HCT116 (cell line): Measurements from ENCODE around the gene PACSIN2. TPM values are rescaled to one million over a fixed set of nuclear protein-coding genes. Genes with fewer than 3 reads are reported as not detected.

Experiments used
- ATAC-seq: fragments of 200-7000 bp; cut with Tn5 transposase; 2 replicates; pipeline ENCODE4 v1.9.1; 2020; ENCODE audit warnings: mild to moderate bottlenecking, moderate library complexity
- BruUV-seq: library from RNA; stranded (reverse); fragments of 400-500 nt; replicated peaks from 2 replicates; lab custom pipeline; 2021; lab: Mats Ljungman, UMichigan
- CTCF ChIA-PET: fragments of 300-600 bp; sonication (Branson Sonifier 250); formaldehyde crosslinking; loops from one replicate; lab custom pipeline; 2021; ENCODE audit warnings: antibody characterized with exemption; lab: Charles Lee
- POLR2A ChIA-PET: fragments of 300-600, 350-600 bp; sonication (Branson Sonifier 250); formaldehyde crosslinking; loops from one replicate; lab custom pipeline; 2021; ENCODE audit warnings: antibody characterized with exemption; lab: Charles Lee
- RAD21 ChIA-PET, 2 experiments: fragments of 300-600 bp; sonication (Branson Sonifier 250); formaldehyde crosslinking; loops; one replicate each; lab custom pipeline; 2023; ENCODE audit warnings: low total read pairs in 2 of 2; ENCODE audit not compliant: uncharacterized antibody in 2 of 2, unreplicated experiment in 2 of 2, low non-redundant PET in 1 of 2; lab: Charles Lee
- DNase-seq: peaks from one replicate; pipeline ENCODE4 v3.0.0-alpha.2; 2010; ENCODE audit warnings: low read depth, low spot score
- H2AFZ ChIP-seq: fragments of 200-600 bp; shearing (Covaris generic), sonication (generic); 2 replicates; pipeline ENCODE4 v1.6.1; 2017; ENCODE audit warnings: low read depth, mixed run types, mixed read lengths, antibody characterized with exemption, low read length; ENCODE audit not compliant: poor library complexity, severe bottlenecking
- H3K27ac ChIP-seq: 2 replicates; pipeline ENCODE4 v1.5.1; 2012; ENCODE audit warnings: low read depth, low read length
- H3K27me3 ChIP-seq: fragments of 200-600 bp; sonication (generic); 2 replicates; pipeline ENCODE4 v1.6.1; 2016; ENCODE audit warnings: mixed run types, low read length, mixed read lengths; ENCODE audit not compliant: insufficient read depth
- H3K36me3 ChIP-seq, 2 experiments: fragments of 200-500 bp in 1 of 2; fragments of 200-600 bp in 1 of 2; sonication (Bioruptor generic) in 1 of 2; sonication (generic) in 1 of 2; 2 replicates each; pipeline versions ENCODE4 v1.5.1 to v1.6.1; 2014 to 2016; ENCODE audit warnings: low read length in 2 of 2, inconsistent platforms in 1 of 2, mixed read lengths in 1 of 2, mixed run types in 1 of 2; ENCODE audit not compliant: insufficient read depth in 2 of 2, control insufficient read depth in 1 of 2
- H3K4me1 ChIP-seq, 2 experiments: fragments of 200-600 bp in 1 of 2; sonication (generic) in 1 of 2; 2 replicates each; pipeline versions ENCODE4 v1.5.1 to v1.6.1; 2012 to 2017; ENCODE audit warnings: low read length in 2 of 2, inconsistent platforms in 1 of 2, mild to moderate bottlenecking in 1 of 2, mixed read lengths in 1 of 2, mixed run types in 1 of 2, moderate library complexity in 1 of 2; ENCODE audit not compliant: insufficient read depth in 2 of 2, control insufficient read depth in 1 of 2
- H3K4me2 ChIP-seq: fragments of 200-600 bp; sonication (generic); 2 replicates; pipeline ENCODE4 v1.6.1; 2017; ENCODE audit warnings: mixed run types, low read length, mixed read lengths
- H3K4me3 ChIP-seq, 2 experiments: fragments of 200-600 bp in 1 of 2; sonication (generic) in 1 of 2; replicated peaks in 1 of 2; 2 replicates each; pipeline ENCODE4 v1.5.1; 2011 to 2016; ENCODE audit warnings: low read length in 2 of 2, control low read depth in 1 of 2, low read depth in 1 of 2, mild to moderate bottlenecking in 1 of 2, mixed read lengths in 1 of 2, mixed run types in 1 of 2
- H3K79me2 ChIP-seq: fragments of 200-600 bp; sonication (generic); 2 replicates; pipeline ENCODE4 v1.6.1; 2017; ENCODE audit warnings: mild to moderate bottlenecking, mixed run types, low read length, moderate library complexity, mixed read lengths; ENCODE audit not compliant: insufficient read depth
- H3K9ac ChIP-seq: fragments of 200-600 bp; sonication (generic); 2 replicates; pipeline ENCODE4 v1.6.1; 2016; ENCODE audit warnings: low read length, mixed read lengths
- H3K9me2 ChIP-seq: fragments of 200-600 bp; sonication (generic), shearing (Covaris generic); 2 replicates; pipeline ENCODE4 v1.6.1; 2017; ENCODE audit warnings: mixed run types, mild to moderate bottlenecking, moderate library complexity; ENCODE audit not compliant: insufficient read depth
- H3K9me3 ChIP-seq, 2 experiments: fragments of 200-500 bp in 1 of 2; fragments of 200-600 bp in 1 of 2; sonication (Bioruptor generic) in 1 of 2; sonication (generic) in 1 of 2; 2 replicates each; pipeline ENCODE4 v1.6.1; 2014 to 2017; ENCODE audit warnings: low read length in 2 of 2, mixed read lengths in 2 of 2, inconsistent platforms in 1 of 2, low read depth in 1 of 2, mild to moderate bottlenecking in 1 of 2, mixed run types in 1 of 2, moderate library complexity in 1 of 2; ENCODE audit not compliant: control insufficient read depth in 1 of 2, insufficient read depth in 1 of 2
- H4K20me1 ChIP-seq: fragments of 200-600 bp; sonication (generic), shearing (Covaris generic); 2 replicates; pipeline ENCODE4 v1.6.1; 2017; ENCODE audit warnings: mixed run types, mild to moderate bottlenecking, moderate library complexity; ENCODE audit not compliant: insufficient read depth
- ATF3 ChIP-seq: IDR thresholded peaks from 2 replicates; pipeline ENCODE4 v1.6.1; 2012
- CEBPB ChIP-seq: IDR thresholded peaks from 2 replicates; pipeline ENCODE4 v1.6.1; 2012; ENCODE audit warnings: low read depth
- ELF1 ChIP-seq: IDR thresholded peaks from 2 replicates; pipeline ENCODE4 v1.6.1; 2012; ENCODE audit warnings: low read depth, borderline replicate concordance
- JUND ChIP-seq: IDR thresholded peaks from 2 replicates; pipeline ENCODE4 v1.6.1; 2012
- MAX ChIP-seq: IDR thresholded peaks from 2 replicates; pipeline ENCODE4 v1.6.1; 2012
- RAD21 ChIP-seq: IDR thresholded peaks from 2 replicates; pipeline ENCODE4 v1.6.1; 2012; ENCODE audit warnings: low read depth, mild to moderate bottlenecking
- SIN3A ChIP-seq: IDR thresholded peaks from 2 replicates; pipeline ENCODE4 v1.6.1; 2012; ENCODE audit warnings: low read depth
- SP1 ChIP-seq: IDR thresholded peaks from 2 replicates; pipeline ENCODE4 v1.6.1; 2012; ENCODE audit warnings: low read depth
- SRF ChIP-seq: IDR thresholded peaks from 2 replicates; pipeline ENCODE4 v1.6.1; 2012; ENCODE audit warnings: low read depth
- YY1 ChIP-seq: IDR thresholded peaks from 2 replicates; pipeline ENCODE4 v1.6.1; 2011; ENCODE audit warnings: low read length, low read depth, moderate library complexity, mild to moderate bottlenecking; ENCODE audit not compliant: insufficient replicate concordance; ENCODE audit errors: extremely low read depth
- ZFX ChIP-seq: fragments of 450-650 bp; IDR thresholded peaks from 2 replicates; pipeline ENCODE4 v1.6.1; 2017
- ZNF274 ChIP-seq: fragments of 200-500 bp; sonication (Bioruptor generic); IDR thresholded peaks from 2 replicates; pipeline ENCODE4 v1.6.1; 2014; ENCODE audit warnings: mild to moderate bottlenecking, low read depth, low read length, inconsistent platforms
- intact Hi-C: fragments of 100-400 bp; cut with micrococcal nuclease; formaldehyde crosslinking; loops from 2 replicates; pipeline ENCODE4 v1.10.0; 2022
- total RNA-seq: library from RNA; stranded (reverse); gene quantifications from one replicate; pipeline ENCODE4 v1.2.1, GENCODE V29; 2021; ENCODE audit not compliant: unreplicated experiment
- TF ChIP-seq, protein P1 (sequence below): IDR thresholded peaks from 2 replicates; pipeline ENCODE4 v1.6.1; 2012; ENCODE audit warnings: low read depth

PACSIN2 gene
- total RNA-seq, 1 experiment from 2014 or later = 48.2 TPM

DNA sequence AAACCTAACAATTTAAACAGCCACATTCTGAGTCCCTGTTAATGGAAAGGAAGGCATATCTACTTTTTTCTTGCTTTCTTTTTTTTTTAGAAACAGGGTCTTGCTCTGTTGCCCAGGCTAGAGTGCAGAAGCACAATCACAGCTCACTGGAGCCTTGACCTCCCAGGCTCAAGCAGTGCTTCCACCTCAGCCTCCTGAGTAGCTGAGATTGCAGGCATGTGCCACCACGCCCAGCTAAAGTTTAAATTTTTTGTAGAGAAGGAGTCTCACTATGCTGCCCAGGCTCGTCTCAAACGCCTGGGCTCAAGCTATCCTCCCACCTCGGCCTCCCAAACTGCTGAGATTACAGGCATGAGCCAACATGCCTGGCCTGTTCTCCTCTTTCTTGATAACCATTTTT lies 183.2 kb downstream of the PACSIN2 start:
- Histone ChIP-seq H3K36me3 (peaks cover 0 to 9% of the 10 kb centered on the region in 2 experiments; a peak in 2 of 4 replicates), H3K4me1 (no peaks in the 10 kb centered on the region), H3K4me2 (no peak overlapping the region), H2AFZ (no peak overlapping the region), H3K27ac (no peak overlapping the region), H4K20me1 (no peaks in the 10 kb centered on the region), H3K9ac (no peak overlapping the region), H3K27me3 (no peaks in the 10 kb centered on the region), H3K9me3 (no peaks in the 10 kb centered on the region), H3K9me2 (no peaks in the 10 kb centered on the region), H3K4me3 (no peak overlapping the region), H3K79me2 (no peaks in the 10 kb centered on the region)
- TF ChIP-seq SRF (no peak), SIN3A (no peak), ZFX (no peak)
- ChIA-PET CTCF (no interaction called here), POLR2A (no interaction called here), RAD21 (interaction anchor here in 1 of 2 experiments (0.6 kb wide), 1 partner anchor 163 kb away, joined by 3 read pairs; no protein-coding TSS in a partner anchor)
- BruUV-seq = no TSS peak
- ATAC-seq (no peak), DNase-seq (no peak)
- intact Hi-C loops = no loop called here

DNA sequence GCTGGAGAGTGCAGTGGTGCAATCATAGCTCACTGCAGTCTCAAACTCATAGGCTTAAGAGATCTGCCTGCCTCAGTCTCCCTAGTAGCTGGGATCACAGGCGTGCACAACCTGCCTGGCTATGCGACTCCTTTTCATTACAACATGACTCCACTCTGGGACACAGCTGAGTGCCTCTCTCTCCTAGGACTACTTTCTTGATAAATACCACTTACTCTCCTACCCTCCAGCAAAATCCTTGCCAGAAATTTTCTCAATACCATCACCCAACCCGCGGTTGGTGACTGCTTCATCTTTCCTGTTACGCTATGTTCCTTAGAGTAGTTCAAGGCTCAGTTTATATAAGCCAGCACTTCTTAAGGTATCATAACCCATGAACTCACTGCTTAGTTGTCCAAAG lies 184.8 kb downstream of the PACSIN2 start:
- Histone ChIP-seq H3K27ac (no peak overlapping the region), H4K20me1 (no peaks in the 10 kb centered on the region), H3K9ac (no peak overlapping the region), H3K36me3 (peaks cover 0 to 9% of the 10 kb centered on the region in 2 experiments; a peak in 2 of 4 replicates), H3K9me3 (no peaks in the 10 kb centered on the region), H3K4me2 (no peak overlapping the region), H3K4me1 (no peaks in the 10 kb centered on the region), H3K27me3 (no peaks in the 10 kb centered on the region), H2AFZ (no peak overlapping the region), H3K4me3 (no peak overlapping the region), H3K79me2 (no peaks in the 10 kb centered on the region), H3K9me2 (no peaks in the 10 kb centered on the region)
- BruUV-seq = no TSS peak
- ChIA-PET CTCF (no interaction called here), POLR2A (no interaction called here), RAD21 (no interaction called here)
- no peak for DNase-seq
- intact Hi-C loops = no loop called here
- ATAC-seq = no peak
- TF ChIP-seq CEBPB (no peak), RAD21 (no peak), SP1 (no peak), ATF3 (no peak), YY1 (no peak), MAX (no peak), ZNF274 (no peak), ELF1 (no peak), ZFX (no peak), JUND (no peak)
- TF ChIP-seq, protein P1, sequence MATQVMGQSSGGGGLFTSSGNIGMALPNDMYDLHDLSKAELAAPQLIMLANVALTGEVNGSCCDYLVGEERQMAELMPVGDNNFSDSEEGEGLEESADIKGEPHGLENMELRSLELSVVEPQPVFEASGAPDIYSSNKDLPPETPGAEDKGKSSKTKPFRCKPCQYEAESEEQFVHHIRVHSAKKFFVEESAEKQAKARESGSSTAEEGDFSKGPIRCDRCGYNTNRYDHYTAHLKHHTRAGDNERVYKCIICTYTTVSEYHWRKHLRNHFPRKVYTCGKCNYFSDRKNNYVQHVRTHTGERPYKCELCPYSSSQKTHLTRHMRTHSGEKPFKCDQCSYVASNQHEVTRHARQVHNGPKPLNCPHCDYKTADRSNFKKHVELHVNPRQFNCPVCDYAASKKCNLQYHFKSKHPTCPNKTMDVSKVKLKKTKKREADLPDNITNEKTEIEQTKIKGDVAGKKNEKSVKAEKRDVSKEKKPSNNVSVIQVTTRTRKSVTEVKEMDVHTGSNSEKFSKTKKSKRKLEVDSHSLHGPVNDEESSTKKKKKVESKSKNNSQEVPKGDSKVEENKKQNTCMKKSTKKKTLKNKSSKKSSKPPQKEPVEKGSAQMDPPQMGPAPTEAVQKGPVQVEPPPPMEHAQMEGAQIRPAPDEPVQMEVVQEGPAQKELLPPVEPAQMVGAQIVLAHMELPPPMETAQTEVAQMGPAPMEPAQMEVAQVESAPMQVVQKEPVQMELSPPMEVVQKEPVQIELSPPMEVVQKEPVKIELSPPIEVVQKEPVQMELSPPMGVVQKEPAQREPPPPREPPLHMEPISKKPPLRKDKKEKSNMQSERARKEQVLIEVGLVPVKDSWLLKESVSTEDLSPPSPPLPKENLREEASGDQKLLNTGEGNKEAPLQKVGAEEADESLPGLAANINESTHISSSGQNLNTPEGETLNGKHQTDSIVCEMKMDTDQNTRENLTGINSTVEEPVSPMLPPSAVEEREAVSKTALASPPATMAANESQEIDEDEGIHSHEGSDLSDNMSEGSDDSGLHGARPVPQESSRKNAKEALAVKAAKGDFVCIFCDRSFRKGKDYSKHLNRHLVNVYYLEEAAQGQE = no peak
